Activated CD8-positive, alpha-beta T cell treated with anti-CD3 and anti-CD28 coated beads for 36 hours (primary cell): ENCODE data around the gene CYB5RL. TPM values are rescaled to one million over a fixed set of nuclear protein-coding genes. Genes with fewer than 3 reads are reported as not detected.

Experiments
- ATAC-seq: fragments of 200-7000 bp; cut with Tn5 transposase; one replicate; pipeline ENCODE4 v1.10.0; 2021; ENCODE audit warnings: mild to moderate bottlenecking, moderate library complexity
- CTCF ChIA-PET: fragments of 350-600 bp; sonication (Branson Sonifier 250); formaldehyde crosslinking; loops from one replicate; lab custom pipeline; 2021; ENCODE audit warnings: antibody characterized with exemption; lab: Charles Lee
- POLR2A ChIA-PET: fragments of 350-600 bp; sonication (Branson Sonifier 250); formaldehyde crosslinking; loops from one replicate; lab custom pipeline; 2021; ENCODE audit warnings: antibody characterized with exemption; lab: Charles Lee
- DNase-seq: peaks from one replicate; pipeline ENCODE4 v3.0.0-alpha.2; 2020
- H3K27ac Mint-ChIP-seq: one replicate; pipeline ENCODE4 v1.8.0; 2021; ENCODE audit warnings: mild to moderate bottlenecking, mixed read lengths
- H3K27me3 Mint-ChIP-seq: one replicate; pipeline ENCODE4 v1.8.0; 2021; ENCODE audit warnings: mixed read lengths
- H3K36me3 Mint-ChIP-seq: one replicate; pipeline ENCODE4 v1.8.0; 2021; ENCODE audit warnings: low read depth, mixed read lengths
- H3K4me1 Mint-ChIP-seq: one replicate; pipeline ENCODE4 v1.8.0; 2021; ENCODE audit warnings: low read depth, mixed read lengths
- H3K4me3 Mint-ChIP-seq: one replicate; pipeline ENCODE4 v1.8.0; 2021; ENCODE audit warnings: mild to moderate bottlenecking, moderate library complexity, mixed read lengths
- H3K9me3 Mint-ChIP-seq: one replicate; pipeline ENCODE4 v1.8.0; 2021; ENCODE audit warnings: mixed read lengths
- intact Hi-C: fragments of 100-400 bp; cut with micrococcal nuclease; formaldehyde crosslinking; loops from one replicate; pipeline ENCODE4 v1.10.0; 2022
- total RNA-seq, 2 experiments: library from RNA; stranded (reverse); gene quantifications; one replicate each; pipeline ENCODE4 v1.2.3, GENCODE V29; 2021
- TF ChIP-seq, protein P1 (sequence below): fragments of 200-600 bp; IDR thresholded peaks from one replicate; pipeline ENCODE4 v1.8.0; 2022; ENCODE audit warnings: antibody characterized with exemption, mild to moderate bottlenecking

CYB5RL gene
- total RNA-seq, 2 experiments from 2014 or later, result 11.4 to 12.6 TPM

DNA sequence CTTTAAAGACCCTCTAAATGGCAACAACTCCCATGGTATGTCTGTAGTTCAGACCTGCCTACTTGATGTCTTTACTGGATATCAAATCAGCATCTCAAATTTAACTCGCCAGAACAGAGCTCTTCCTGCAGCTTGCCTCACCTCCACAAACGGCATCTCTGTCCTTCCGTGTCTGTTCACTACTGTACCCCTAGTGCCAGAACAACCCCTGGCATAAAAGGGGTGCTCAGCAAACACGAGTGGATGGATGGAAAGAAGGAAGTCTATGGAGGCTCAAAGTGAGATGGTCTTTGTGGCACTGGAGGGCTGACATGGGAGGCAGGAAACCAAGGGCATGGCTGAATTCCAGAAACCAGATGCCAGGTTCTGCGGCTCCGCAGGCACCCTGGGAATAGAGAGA lies 22.9 kb upstream of the CYB5RL start:
- CTCF ChIA-PET, result interaction anchor here (1.2 kb wide), 1 partner anchor 9 kb away, joined by 3 read pairs; no protein-coding TSS in a partner anchor
- Mint-ChIP-seq H3K27me3 (no peaks in the 10 kb centered on the region), H3K9me3 (no peaks in the 10 kb centered on the region), H3K36me3 (peaks cover 7% of the 10 kb centered on the region), H3K4me3 (no peak overlapping the region), H3K27ac (peak overlapping the region; percentile 31), H3K4me1 (peaks cover 9% of the 10 kb centered on the region)
- POLR2A ChIA-PET, result no interaction called here
- TF ChIP-seq, protein P1, sequence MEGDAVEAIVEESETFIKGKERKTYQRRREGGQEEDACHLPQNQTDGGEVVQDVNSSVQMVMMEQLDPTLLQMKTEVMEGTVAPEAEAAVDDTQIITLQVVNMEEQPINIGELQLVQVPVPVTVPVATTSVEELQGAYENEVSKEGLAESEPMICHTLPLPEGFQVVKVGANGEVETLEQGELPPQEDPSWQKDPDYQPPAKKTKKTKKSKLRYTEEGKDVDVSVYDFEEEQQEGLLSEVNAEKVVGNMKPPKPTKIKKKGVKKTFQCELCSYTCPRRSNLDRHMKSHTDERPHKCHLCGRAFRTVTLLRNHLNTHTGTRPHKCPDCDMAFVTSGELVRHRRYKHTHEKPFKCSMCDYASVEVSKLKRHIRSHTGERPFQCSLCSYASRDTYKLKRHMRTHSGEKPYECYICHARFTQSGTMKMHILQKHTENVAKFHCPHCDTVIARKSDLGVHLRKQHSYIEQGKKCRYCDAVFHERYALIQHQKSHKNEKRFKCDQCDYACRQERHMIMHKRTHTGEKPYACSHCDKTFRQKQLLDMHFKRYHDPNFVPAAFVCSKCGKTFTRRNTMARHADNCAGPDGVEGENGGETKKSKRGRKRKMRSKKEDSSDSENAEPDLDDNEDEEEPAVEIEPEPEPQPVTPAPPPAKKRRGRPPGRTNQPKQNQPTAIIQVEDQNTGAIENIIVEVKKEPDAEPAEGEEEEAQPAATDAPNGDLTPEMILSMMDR, result no peak
- DNase-seq, result no peak
- intact Hi-C loops, result no loop called here
- no peak for ATAC-seq

DNA sequence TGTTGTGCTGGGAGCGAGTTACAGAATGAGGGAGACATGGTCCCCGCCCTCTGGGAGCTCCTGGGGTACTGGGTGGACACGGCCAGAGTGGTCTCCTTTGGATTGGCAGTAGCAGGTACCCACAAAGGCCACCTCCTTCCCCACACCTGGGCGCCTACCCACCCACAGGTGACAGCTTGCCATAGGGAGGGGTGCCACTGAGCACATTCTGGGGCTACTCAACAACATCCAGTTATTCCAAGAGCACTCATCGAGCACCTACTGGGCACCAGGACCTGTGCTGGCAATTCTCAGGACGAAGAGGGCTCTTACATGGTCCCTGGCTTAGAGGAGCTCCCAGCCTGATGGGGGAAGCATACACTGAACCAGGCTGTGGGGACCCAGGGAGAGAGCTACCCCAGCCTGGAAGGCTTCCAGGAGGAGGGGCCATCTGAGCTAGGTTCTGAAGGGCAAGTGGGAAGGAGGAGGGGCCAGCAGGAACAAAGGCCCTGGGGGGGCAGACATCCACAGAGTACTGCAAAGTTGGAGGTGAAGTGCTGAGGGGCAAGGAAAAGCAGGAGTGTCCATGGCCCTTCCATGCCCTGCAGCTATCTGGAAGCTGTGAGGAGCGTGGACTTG lies 22.1 kb upstream of the CYB5RL start:
- no peak for DNase-seq
- intact Hi-C loops, result no loop called here
- CTCF ChIA-PET, result interaction anchor here (1.2 kb wide), 1 partner anchor 10 kb away, joined by 3 read pairs; no protein-coding TSS in a partner anchor
- Mint-ChIP-seq H3K4me1 (peaks cover 3% of the 10 kb centered on the region), H3K27me3 (no peaks in the 10 kb centered on the region), H3K36me3 (peaks cover 13% of the 10 kb centered on the region), H3K9me3 (no peaks in the 10 kb centered on the region), H3K4me3 (no peak overlapping the region), H3K27ac (peak overlapping the region; percentile 26)
- TF ChIP-seq, protein P1, result no peak
- ATAC-seq, result no peak
- POLR2A ChIA-PET, result interaction anchor here (1.2 kb wide), 1 partner anchor 21 kb away, joined by 3 read pairs; no protein-coding TSS in a partner anchor

DNA sequence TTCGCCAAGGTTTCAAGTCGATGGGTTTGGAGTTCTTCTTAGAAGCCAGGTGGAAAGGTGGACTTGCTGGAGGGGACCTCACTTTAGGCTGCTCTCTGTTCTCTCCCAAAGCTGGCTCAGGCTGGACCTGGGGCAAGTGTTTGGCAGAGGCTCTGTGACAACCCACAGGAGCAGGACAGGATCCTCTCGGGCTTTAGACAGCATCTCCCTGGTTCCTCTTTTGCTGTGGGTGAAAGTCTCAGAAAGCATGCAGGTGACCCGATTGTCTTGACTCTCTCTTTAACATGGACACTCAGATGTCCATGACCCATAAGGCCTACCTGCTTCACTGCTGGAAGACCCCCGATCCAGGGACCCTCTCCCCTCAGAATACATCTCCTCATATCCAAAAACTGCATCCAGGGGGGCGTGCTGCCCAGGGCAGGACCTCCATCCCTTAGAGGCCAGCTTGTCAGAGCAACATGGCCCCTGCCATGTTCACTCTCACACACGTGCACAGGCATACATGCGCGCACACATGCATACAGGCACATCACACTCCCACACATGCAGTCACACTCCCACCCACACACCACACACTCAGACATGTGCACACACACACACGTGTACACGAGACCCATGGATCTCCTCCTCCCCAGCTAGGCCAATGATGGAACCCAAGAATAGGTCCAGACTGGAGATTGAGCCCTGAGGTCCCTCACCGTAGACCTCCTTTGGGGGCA lies 21.4 kb upstream of the CYB5RL start:
- no peak for ATAC-seq
- no peaks in the 10 kb centered on the region for H3K27me3 Mint-ChIP-seq
- ChIA-PET POLR2A (interaction anchor here (1.2 kb wide), 2 partner anchors 9 to 21 kb away, joined by 3 read pairs; no protein-coding TSS in a partner anchor), CTCF (interaction anchor here (1.2 kb wide), 1 partner anchor 11 kb away, joined by 3 read pairs; no protein-coding TSS in a partner anchor)
- no peak for DNase-seq
- intact Hi-C loops, result no loop called here
- peak overlapping the region; percentile 8 for H3K27ac Mint-ChIP-seq
- peaks cover 18% of the 10 kb centered on the region for H3K36me3 Mint-ChIP-seq
- H3K4me3 Mint-ChIP-seq, result no peak overlapping the region
- H3K4me1 Mint-ChIP-seq, result peaks cover 3% of the 10 kb centered on the region
- no peaks in the 10 kb centered on the region for H3K9me3 Mint-ChIP-seq
- TF ChIP-seq, protein P1, result no peak

DNA sequence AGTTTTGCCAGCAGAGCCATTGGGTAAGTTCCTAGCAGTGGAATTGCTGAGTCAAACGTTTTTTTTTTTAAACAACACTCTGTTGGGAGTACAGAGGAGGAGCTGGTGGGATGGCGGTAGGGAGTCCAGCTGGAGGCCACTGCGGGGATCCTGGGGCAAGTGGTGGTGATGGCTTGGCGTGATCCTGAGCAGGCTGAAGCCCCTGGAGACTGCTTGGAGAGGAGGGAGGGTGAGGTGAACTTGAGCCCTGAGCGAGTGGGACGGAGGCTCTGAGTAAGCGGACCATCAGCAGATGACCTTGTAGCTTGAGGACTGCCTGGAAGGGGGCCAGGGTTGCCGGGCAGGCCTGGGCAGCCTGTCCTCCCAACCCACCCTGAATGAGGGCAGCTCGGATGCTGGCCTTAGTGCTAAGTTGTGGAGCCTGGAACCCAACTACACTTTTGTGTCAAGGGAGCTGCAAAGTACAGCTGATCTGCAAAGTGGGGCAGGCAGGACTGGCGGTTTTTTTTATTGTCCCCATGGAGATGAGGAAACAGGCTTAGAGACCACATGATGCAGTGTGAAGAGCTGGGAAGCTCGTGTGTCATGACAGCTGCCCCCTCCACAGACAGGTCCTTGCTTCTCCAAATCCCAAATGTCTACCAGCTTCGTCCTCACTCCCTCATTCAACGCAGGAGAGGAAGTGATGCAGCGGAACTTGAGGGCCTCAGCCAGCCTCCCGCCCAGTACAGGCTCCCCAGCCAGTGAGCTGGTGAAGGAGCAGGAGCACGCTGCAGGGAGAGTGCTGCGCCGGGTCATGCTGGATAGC lies 20.4 kb upstream of the CYB5RL start:
- POLR2A ChIA-PET, result interaction anchor here (1.0 to 1.2 kb wide), 3 partner anchors 10 to 186 kb away, joined by 3 to 4 read pairs (median 3); partner anchors contain the start of gene SSBP3
- H3K27me3 Mint-ChIP-seq, result no peaks in the 10 kb centered on the region
- peaks cover 3% of the 10 kb centered on the region for H3K4me1 Mint-ChIP-seq
- ATAC-seq (no peak), DNase-seq (no peak)
- TF ChIP-seq, protein P1, result no peak
- peak overlapping the region; percentile 74 for H3K27ac Mint-ChIP-seq
- intact Hi-C loops, result no loop called here
- no peak overlapping the region for H3K4me3 Mint-ChIP-seq
- H3K9me3 Mint-ChIP-seq, result no peaks in the 10 kb centered on the region
- H3K36me3 Mint-ChIP-seq, result peaks cover 26% of the 10 kb centered on the region
- CTCF ChIA-PET, result interaction anchor here (1.4 kb wide), 1 partner anchor 19 kb away, joined by 3 read pairs; no protein-coding TSS in a partner anchor
